ENCODE measurements around the gene SUN5. TPM values are rescaled to one million over a fixed set of nuclear protein-coding genes. Genes with fewer than 3 reads are reported as not detected.

SUN5 gene
- total RNA-seq, 1 experiment from 2014 or later, result not detected

DNA sequence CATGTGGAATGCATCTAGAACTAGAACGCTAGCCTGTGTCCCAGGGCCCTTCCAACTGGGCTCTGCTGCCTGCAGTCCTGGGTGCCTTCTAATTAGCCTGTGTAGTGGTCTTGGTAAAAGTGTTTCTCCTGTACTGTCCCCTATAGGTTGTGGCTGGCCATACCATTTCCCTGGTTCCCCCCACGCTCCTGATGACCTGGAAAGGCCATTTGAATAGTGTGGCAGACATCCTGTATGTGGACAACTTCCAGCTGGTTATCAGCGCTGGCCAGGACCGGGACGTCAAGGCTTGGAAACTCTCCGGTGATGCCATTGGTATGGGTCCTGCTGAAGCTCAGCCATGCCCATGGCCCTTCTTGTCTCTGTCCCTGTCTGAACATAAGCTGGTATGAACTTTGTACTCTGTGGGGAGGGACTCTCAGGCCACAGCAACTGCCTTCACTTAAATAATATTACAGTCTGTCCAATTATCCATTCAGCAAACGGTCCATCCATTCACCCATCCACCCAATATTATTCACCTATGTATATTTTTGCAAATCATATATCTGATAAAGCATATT, 60.7 kb downstream of the SUN5 start:
- no peak for DNase-seq
- Histone ChIP-seq H3K9me3 (no peaks in the 10 kb centered on the region), H3K4me3 (no peak overlapping the region), H3K27me3 (peaks cover 2% of the 10 kb centered on the region), H3K36me3 (no peaks in the 10 kb centered on the region)

- Histone ChIP-seq H3K27me3 (peaks cover 2% of the 10 kb centered on the region), H3K4me3 (no peak overlapping the region), H3K36me3 (no peaks in the 10 kb centered on the region), H3K9me3 (no peaks in the 10 kb centered on the region)
- DNase-seq, result no peak
Measured at GRCh38 chr20:32941155-32941885, 62.9 kb downstream of the SUN5 start.

DNA sequence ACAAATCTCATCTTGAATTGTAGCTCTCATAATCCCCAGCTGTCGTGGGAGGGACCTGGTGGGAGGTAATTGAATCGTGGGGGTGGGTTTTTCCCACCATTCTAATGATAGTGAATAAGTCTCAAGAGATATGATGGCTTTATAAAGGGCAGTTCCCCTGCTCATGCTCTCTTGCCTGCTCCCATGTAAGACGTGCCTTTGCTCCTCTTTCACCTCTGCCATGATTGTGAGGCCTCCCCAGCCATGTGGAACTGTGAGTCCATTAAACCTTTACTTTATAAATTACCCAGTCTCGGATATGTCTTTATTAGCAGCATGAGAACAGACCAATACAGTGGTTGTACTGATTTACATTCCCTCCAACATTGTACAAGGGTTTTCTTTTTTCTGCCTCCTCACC, 69.7 kb downstream of the SUN5 start:
- Histone ChIP-seq H3K27me3 (no peaks in the 10 kb centered on the region), H3K36me3 (no peaks in the 10 kb centered on the region), H3K4me3 (no peak overlapping the region), H3K9me3 (no peaks in the 10 kb centered on the region)
- no peak for DNase-seq

Other genes with a start within 250 kb of the SUN5 start
- 5.6 and 6.6 TPM in 2 replicates for gene DNMT3B, start 242.0 kb downstream of the SUN5 start, total RNA-seq (2014; rRNA removed; shearing (Covaris generic); ENCODE audit: low replicate concordance)
- gene MAPRE1, start 184.5 kb downstream of the SUN5 start, total RNA-seq (2014; rRNA removed; shearing (Covaris generic); ENCODE audit: low replicate concordance), result 84.1 and 106 TPM in 2 replicates
- not detected in 2 replicates for gene EFCAB8, start 145.5 kb downstream of the SUN5 start, total RNA-seq (2014; rRNA removed; shearing (Covaris generic); ENCODE audit: low replicate concordance)
- not detected in 2 replicates for gene BPIFB2, start 3.3 kb upstream of the SUN5 start, total RNA-seq (2014; rRNA removed; shearing (Covaris generic); ENCODE audit: low replicate concordance)
- not detected in 2 replicates for gene BPIFB6, start 27.2 kb upstream of the SUN5 start, total RNA-seq (2014; rRNA removed; shearing (Covaris generic); ENCODE audit: low replicate concordance)
- not detected in 2 replicates for gene BPIFB3, start 49.5 kb upstream of the SUN5 start, total RNA-seq (2014; rRNA removed; shearing (Covaris generic); ENCODE audit: low replicate concordance)
- not detected in 2 replicates for gene BPIFB4, start 75.2 kb upstream of the SUN5 start, total RNA-seq (2014; rRNA removed; shearing (Covaris generic); ENCODE audit: low replicate concordance)
- gene BPIFA2, start 163.7 kb upstream of the SUN5 start, total RNA-seq (2014; rRNA removed; shearing (Covaris generic); ENCODE audit: low replicate concordance), result not detected in 2 replicates
- not detected in 2 replicates for gene BPIFA3, start 212.9 kb upstream of the SUN5 start, total RNA-seq (2014; rRNA removed; shearing (Covaris generic); ENCODE audit: low replicate concordance)
- not detected in 2 replicates for gene BPIFA1, start 231.6 kb upstream of the SUN5 start, total RNA-seq (2014; rRNA removed; shearing (Covaris generic); ENCODE audit: low replicate concordance)